Hepatocyte (in vitro differentiated cells): Measurements from ENCODE around the gene KLK5.

Experiments
- CTCF ChIP-seq: fragments of 200-600 bp; sonication (generic); IDR thresholded peaks from 2 replicates; pipeline ENCODE4 v1.5.1; 2016; ENCODE audit warnings: antibody characterized with exemption, mild to moderate bottlenecking; ENCODE audit not compliant: poor library complexity
- EZH2 ChIP-seq: fragments of 200-600 bp; sonication (generic); IDR thresholded peaks from 2 replicates; pipeline ENCODE4 v1.6.1; 2016; ENCODE audit warnings: antibody characterized with exemption, mild to moderate bottlenecking, borderline replicate concordance
- EZH2phosphoT487 ChIP-seq: fragments of 200-600 bp; sonication (generic); IDR thresholded peaks from one replicate; pipeline ENCODE4 v1.6.1; 2018; ENCODE audit warnings: antibody characterized with exemption, mild to moderate bottlenecking, low read depth, moderate library complexity; ENCODE audit not compliant: unreplicated experiment, severe bottlenecking

GRCh38 chr19:50908336-50908735 lies 44.5 kb downstream of the KLK5 start:
- no peak for TF ChIP-seq CTCF
- TF ChIP-seq EZH2phosphoT487, result no peak
- TF ChIP-seq EZH2, result no peak
